GM12878 (cell line): ENCODE results near the gene LY9. TPM values are rescaled to one million over a fixed set of nuclear protein-coding genes. Genes with fewer than 3 reads are reported as not detected.

Experiments used
- ATAC-seq: fragments of 200-7000 bp; cut with Tn5 transposase; 3 replicates; pipeline ENCODE4 v1.9.1; 2020; ENCODE audit warnings: mild to moderate bottlenecking, moderate library complexity
- BruUV-seq: library from RNA; stranded (reverse); fragments of 400-500 nt; replicated peaks from 2 replicates; lab custom pipeline; 2021; lab: Mats Ljungman, UMichigan
- CTCF ChIA-PET: fragments of 300-600 bp; sonication (Branson Sonifier 250); formaldehyde crosslinking; extraction: SDS; loops from one replicate; lab custom pipeline; 2021; ENCODE audit warnings: inconsistent platforms; lab: Yijun Ruan, JAX
- POLR2A ChIA-PET: fragments of 350-600 bp; formaldehyde crosslinking; extraction: SDS; loops from one replicate; lab custom pipeline; 2021; ENCODE audit warnings: inconsistent platforms; lab: Charles Lee
- RAD21 ChIA-PET: fragments of 300-600 bp; sonication (Branson Sonifier 250); formaldehyde crosslinking; loops from one replicate; lab custom pipeline; 2023; ENCODE audit warnings: antibody characterized with exemption; ENCODE audit not compliant: unreplicated experiment; lab: Charles Lee
- SMC1A ChIA-PET: fragments of 300-600 bp; sonication (Branson Sonifier 250); formaldehyde crosslinking; loops from one replicate; lab custom pipeline; 2023; ENCODE audit not compliant: unreplicated experiment, uncharacterized antibody; lab: Charles Lee
- DNase-seq: peaks from one replicate; pipeline ENCODE4 v3.0.0-alpha.2; 2011; ENCODE audit warnings: low read depth, low spot score
- FAIRE-seq: peaks from 3 replicates; lab custom pipeline; 2011; peaks lifted over from hg19 to GRCh38; lab: Jason Lieb, UNC
- H2AFZ ChIP-seq: 2 replicates; pipeline ENCODE4 v1.6.0; 2011; ENCODE audit warnings: low read depth, low read length, control low read depth; ENCODE audit not compliant: control insufficient read depth
- H3K27ac ChIP-seq: 2 replicates; pipeline ENCODE4 v1.5.1; 2011; ENCODE audit warnings: control low read depth; ENCODE audit not compliant: control insufficient read depth, insufficient read depth
- H3K27me3 ChIP-seq, 2 experiments: replicated peaks in 1 of 2; 2 replicates each; pipeline versions ENCODE4 v1.6.0 to v1.6.1; 2011; ENCODE audit warnings: low read length in 1 of 2; ENCODE audit not compliant: control insufficient read depth in 2 of 2, insufficient read depth in 2 of 2
- H3K36me3 ChIP-seq, 2 experiments: 2 replicates each; pipeline ENCODE4 v1.5.1; 2011; ENCODE audit warnings: low read length in 1 of 2; ENCODE audit not compliant: control insufficient read depth in 2 of 2, insufficient read depth in 2 of 2
- H3K4me1 ChIP-seq: 2 replicates; pipeline ENCODE4 v1.6.1; 2011; ENCODE audit warnings: mild to moderate bottlenecking, low read length, moderate library complexity, mixed read lengths; ENCODE audit not compliant: control insufficient read depth, insufficient read depth
- H3K4me2 ChIP-seq: 2 replicates; pipeline ENCODE4 v1.6.0; 2011; ENCODE audit warnings: control low read depth; ENCODE audit not compliant: control insufficient read depth, insufficient read depth
- H3K4me3 ChIP-seq: fragments of 200-600 bp; sonication (generic); 2 replicates; pipeline ENCODE4 v1.5.1; 2016
- H3K79me2 ChIP-seq: 2 replicates; pipeline ENCODE4 v1.6.0; 2011; ENCODE audit warnings: low read length; ENCODE audit not compliant: control insufficient read depth, insufficient read depth
- H3K9ac ChIP-seq: 2 replicates; pipeline ENCODE4 v1.8.0; 2011; ENCODE audit warnings: low read length, control low read depth, mixed read lengths; ENCODE audit not compliant: control insufficient read depth, insufficient read depth
- H3K9me3 ChIP-seq: replicated peaks from 3 replicates; pipeline ENCODE4 v1.5.1; 2011; ENCODE audit warnings: mild to moderate bottlenecking, low read length; ENCODE audit not compliant: control insufficient read depth, insufficient read depth
- H4K20me1 ChIP-seq: 2 replicates; pipeline ENCODE4 v1.6.0; 2011; ENCODE audit not compliant: control insufficient read depth, insufficient read depth
- BCLAF1 ChIP-seq: fragments of 450-650 bp; IDR thresholded peaks from 2 replicates; pipeline ENCODE4 v1.6.1; 2017; ENCODE audit warnings: antibody characterized with exemption, mild to moderate bottlenecking, moderate library complexity
- CBX5 ChIP-seq: sonication (generic); IDR thresholded peaks from 2 replicates; pipeline ENCODE4 v1.6.1; 2016; ENCODE audit warnings: low read depth, moderate library complexity, mild to moderate bottlenecking, inconsistent platforms
- IKZF1 ChIP-seq: fragments of 450-650 bp; conservative IDR thresholded peaks from 2 replicates; pipeline ENCODE4 v1.6.1; 2017; ENCODE audit warnings: antibody characterized with exemption, mild to moderate bottlenecking
- IKZF2 ChIP-seq, 2 experiments: fragments of 450-650 bp; IDR thresholded peaks; 2 replicates each; pipeline ENCODE4 v1.6.1; 2017; ENCODE audit warnings: mild to moderate bottlenecking in 2 of 2, moderate library complexity in 2 of 2
- KDM1A ChIP-seq: fragments of 200-600 bp; sonication (generic); IDR thresholded peaks from 2 replicates; pipeline ENCODE4 v1.6.1; 2016; ENCODE audit warnings: borderline replicate concordance
- NBN ChIP-seq: fragments of 450-650 bp; IDR thresholded peaks from 2 replicates; pipeline ENCODE4 v1.6.1; 2016
- NR2C2 ChIP-seq: IDR thresholded peaks from 2 replicates; pipeline ENCODE4 v1.6.1; 2011; ENCODE audit warnings: borderline replicate concordance, low read depth; ENCODE audit not compliant: control insufficient read depth, insufficient read length
- PRDM15 ChIP-seq: fragments of 450-650 bp; formaldehyde crosslinking; IDR thresholded peaks from 2 replicates; pipeline ENCODE4 v1.4.0; 2020; ENCODE audit warnings: mild to moderate bottlenecking, moderate library complexity
- RAD21 ChIP-seq: IDR thresholded peaks from 2 replicates; pipeline ENCODE4 v1.6.1; 2011; ENCODE audit warnings: mild to moderate bottlenecking, low read depth, low read length, moderate library complexity; ENCODE audit not compliant: insufficient read depth
- RAD51 ChIP-seq: fragments of 450-650 bp; IDR thresholded peaks from 2 replicates; pipeline ENCODE4 v1.6.1; 2016; ENCODE audit warnings: moderate library complexity, mild to moderate bottlenecking, inconsistent platforms
- SIX5 ChIP-seq: IDR thresholded peaks from 2 replicates; pipeline ENCODE4 v1.6.1; 2011; ENCODE audit warnings: mild to moderate bottlenecking, low read depth, low read length, moderate library complexity; ENCODE audit not compliant: severe bottlenecking
- SP1 ChIP-seq: IDR thresholded peaks from one replicate; pipeline ENCODE4 v1.6.1; 2011; ENCODE audit warnings: low read depth, low read length
- ZBTB40 ChIP-seq: fragments of 450-650 bp; IDR thresholded peaks from 2 replicates; pipeline ENCODE4 v1.6.1; 2016; ENCODE audit warnings: mild to moderate bottlenecking, moderate library complexity, borderline replicate concordance
- WGBS: methylation state at CpG from one replicate; pipeline ENCODE4 v1.1.6; 2016; ENCODE audit warnings: low lambda C conversion rate; ENCODE audit not compliant: insufficient replicate concordance, insufficient coverage; ENCODE audit errors: missing lambda C conversion rate; 5-methylcytosine and 5-hydroxymethylcytosine counted together
- in situ Hi-C: fragments of 300-500 bp; cut with MboI; formaldehyde crosslinking; loops from 9 replicates; pipeline ENCODE4 v1.14.3; 2018; ENCODE audit warnings: mixed read lengths
- intact Hi-C: fragments of 100-400 bp; cut with micrococcal nuclease; formaldehyde crosslinking; loops from one replicate; pipeline ENCODE4 v1.14.2; 2022; ENCODE audit not compliant: unreplicated experiment
- polyA plus RNA-seq, 11 experiments: library from polyadenylated mRNA; depleted of rRNA in 4 of 11; unstranded in 6 of 11; stranded (reverse) in 5 of 11; fragments of >200 nt; fragmentation: Nextera tagmentation in 4 of 11; fragmentation: Illumina TruSeq in 1 of 11; extraction: Ambion mirVana in 4 of 11; extraction: Trizol in 1 of 11; gene quantifications; 1 replicate in 1 of 11; 2 replicates in 10 of 11; pipeline versions ENCODE4 v1.2.1 to v1.2.3, GENCODE V29; 2011 to 2016; ENCODE audit warnings: inconsistent platforms in 2 of 11, missing spikeins in 2 of 11, low read depth in 1 of 11
- total RNA-seq, 4 experiments: library from RNA; depleted of rRNA in 3 of 4; stranded (reverse); fragments of >200 nt in 3 of 4; fragmentation: Illumina TruSeq in 1 of 4; extraction: Trizol in 1 of 4; gene quantifications; 2 replicates each; pipeline versions ENCODE4 v1.2.1 to v1.2.3, GENCODE V29; 2013 to 2021

The LY9 gene
- total and polyA plus RNA-seq, 10 of the 15 experiments (the other 5 are each of a cell fraction or from before 2014, with no cell fraction given): 2.7 to 12.5 (median 9.0) TPM

GRCh38 chr1:160807247-160807646 lies 11.3 kb downstream of the LY9 start (continued):
- no peak for TF ChIP-seq ZBTB40
- no peak for TF ChIP-seq RAD51
- TF ChIP-seq IKZF1: no peak
- no peak for TF ChIP-seq SP1

- 82% methylated on average over 2 of the region's 2 CpGs for WGBS
- no peak for FAIRE-seq
- H3K4me1 ChIP-seq: no peaks in the 10 kb centered on the region
- TF ChIP-seq NBN: no peak
- no peak for TF ChIP-seq IKZF2 (IDR thresholded peaks at IDR 0.05)
- no peak for TF ChIP-seq SIX5
- TF ChIP-seq BCLAF1: no peak
- no peak for TF ChIP-seq RAD21
- TF ChIP-seq CBX5: no peak
- TF ChIP-seq PRDM15: no peak
- TF ChIP-seq NR2C2: no peak
- TF ChIP-seq KDM1A: no peak
These were observed 11.8 kb downstream of the LY9 start for GRCh38 chr1:160807738-160808137.

More at GRCh38 chr1:160807738-160808137, 11.8 kb downstream of the LY9 start:
- H3K27ac ChIP-seq: no peak overlapping the region
- peaks cover 6% of the 10 kb centered on the region for H3K9me3 ChIP-seq
- H3K4me3 ChIP-seq: no peak overlapping the region
- no peaks in the 10 kb centered on the region; a peak in 1 of 4 replicates for H3K36me3 ChIP-seq
- no peak overlapping the region for H3K4me2 ChIP-seq
- no peak for DNase-seq
- intact Hi-C loops (no loop called here), in situ Hi-C loops (no loop called here)
- no peaks in the 10 kb centered on the region for H3K79me2 ChIP-seq
- ChIA-PET CTCF (interaction anchor here (0.6 to 1.0 kb wide), 2 partner anchors 27 to 29 kb away, joined by 3 read pairs; no protein-coding TSS in a partner anchor), POLR2A (no interaction called here), RAD21 (no interaction called here), SMC1A (interaction anchor here (0.6 to 2.8 kb wide), 3 partner anchors 10 to 35 kb away, joined by 3 to 15 read pairs (median 3); no protein-coding TSS in a partner anchor)
- no peaks in the 10 kb centered on the region for H3K27me3 ChIP-seq
- no peak overlapping the region for H2AFZ ChIP-seq
- H3K9ac ChIP-seq: no peak overlapping the region
- no peaks in the 10 kb centered on the region for H4K20me1 ChIP-seq
- ATAC-seq: peak; percentile 30
- no TSS peak for BruUV-seq
